HG03460 (cell line): ENCODE data around the gene NEK3.
"Not testable (repeated sequence)": the region's sequence is repeated elsewhere in the genome, so short reads cannot be mapped to it uniquely, and the experiment has no call there.

Experiments
- ATAC-seq: cut with Tn5 transposase; IDR thresholded peaks from one replicate; pipeline ENCODE4 v1.9.1; 2021; ENCODE audit not compliant: unreplicated experiment

The NEK3 gene

GRCh38 chr13:52170828-52171391 is 11.5 kb upstream of the NEK3 start:
- not testable (repeated sequence) for ATAC-seq

DNA sequence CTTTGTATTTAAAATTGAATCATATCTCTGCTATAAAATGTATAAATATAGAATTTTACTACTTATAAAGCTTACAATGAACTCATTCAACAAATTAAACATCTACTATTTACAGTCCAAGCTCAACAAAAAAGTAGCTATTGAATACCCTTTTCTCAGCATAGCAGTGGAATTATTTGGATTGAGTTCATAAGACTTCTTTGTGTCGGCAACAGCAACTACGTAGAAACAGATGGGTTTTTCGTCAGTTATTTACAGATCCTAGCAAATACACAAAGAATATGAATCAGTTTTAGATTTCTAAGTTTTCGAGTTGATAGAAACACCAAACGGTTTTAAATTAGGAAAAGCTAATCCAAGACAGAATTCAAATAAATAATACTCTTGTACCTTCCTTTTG is 10.4 kb upstream of the NEK3 start:
- ATAC-seq = no peak

DNA sequence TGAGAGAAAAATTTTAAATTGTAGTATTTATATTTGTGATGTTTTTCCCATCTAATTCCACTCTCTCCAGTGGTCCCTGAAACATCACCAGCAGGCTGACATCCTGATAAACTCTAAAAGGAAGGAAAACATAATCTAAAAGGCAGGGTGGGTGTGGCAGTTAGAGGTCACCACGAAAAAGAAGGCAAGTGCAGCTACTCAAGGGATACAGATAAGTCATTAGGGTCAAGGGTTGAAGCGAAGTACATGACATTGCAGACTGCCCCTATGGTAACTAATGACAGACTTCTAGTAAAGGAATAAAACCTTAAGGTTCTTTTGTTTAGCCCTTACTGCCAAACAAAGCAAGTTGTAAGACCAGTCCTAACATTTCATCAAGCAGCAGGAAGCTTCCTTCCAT is 6.0 kb upstream of the NEK3 start:
- no peak for ATAC-seq

- no peak for ATAC-seq
These were observed 5.6 kb upstream of the NEK3 start for GRCh38 chr13:52164989-52165388.

- ATAC-seq = not testable (repeated sequence)
These were observed 4.5 kb upstream of the NEK3 start for GRCh38 chr13:52163878-52164277.

- ATAC-seq = no peak
These were observed 3.1 kb upstream of the NEK3 start for GRCh38 chr13:52162279-52163101.

GRCh38 chr13:52161181-52161646 is 1.8 kb upstream of the NEK3 start:
- no peak for ATAC-seq

DNA sequence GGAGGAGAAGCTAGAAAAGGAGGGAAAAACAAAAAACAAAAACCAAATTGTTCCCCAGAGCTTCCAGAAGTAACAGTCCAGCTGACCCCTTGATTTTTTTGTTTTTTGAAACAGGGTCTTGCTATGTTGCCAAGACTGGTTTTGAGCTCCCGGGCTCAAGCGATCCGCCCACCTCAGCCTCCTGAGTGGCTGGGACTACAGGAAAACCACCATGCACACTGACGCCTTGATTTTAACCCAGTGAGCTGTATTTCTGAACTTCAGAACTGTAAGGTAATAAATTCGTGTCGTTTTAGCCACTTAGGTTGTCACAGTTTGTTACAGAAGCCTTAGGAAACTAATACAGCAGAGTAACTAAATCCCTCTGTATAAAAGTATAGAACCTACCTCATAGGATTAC is 1.1 kb upstream of the NEK3 start:
- ATAC-seq = no peak

DNA sequence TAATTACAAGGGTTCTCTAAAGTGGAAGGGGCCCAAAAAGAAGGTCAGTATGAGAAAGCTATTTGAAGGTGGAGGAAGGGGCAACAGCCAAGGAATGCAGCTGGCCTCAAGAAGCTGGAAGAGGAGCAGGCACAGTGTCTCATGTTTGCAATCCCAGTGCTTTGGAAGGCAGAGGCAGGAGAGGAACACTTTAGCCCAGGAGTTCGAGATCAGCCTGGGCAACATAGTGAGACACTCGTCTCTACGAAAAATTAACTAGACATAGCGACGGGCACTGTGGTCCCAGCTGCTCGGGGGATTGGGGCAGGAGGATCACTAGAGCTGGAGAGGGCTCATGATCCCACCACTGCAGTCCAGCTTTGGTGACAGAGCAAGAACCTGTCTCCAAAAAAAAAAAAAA is 656 bp upstream of the NEK3 start:
- ATAC-seq = no peak

- no peak for ATAC-seq
These were observed 703 bp downstream of the NEK3 start for GRCh38 chr13:52158629-52159158.

DNA sequence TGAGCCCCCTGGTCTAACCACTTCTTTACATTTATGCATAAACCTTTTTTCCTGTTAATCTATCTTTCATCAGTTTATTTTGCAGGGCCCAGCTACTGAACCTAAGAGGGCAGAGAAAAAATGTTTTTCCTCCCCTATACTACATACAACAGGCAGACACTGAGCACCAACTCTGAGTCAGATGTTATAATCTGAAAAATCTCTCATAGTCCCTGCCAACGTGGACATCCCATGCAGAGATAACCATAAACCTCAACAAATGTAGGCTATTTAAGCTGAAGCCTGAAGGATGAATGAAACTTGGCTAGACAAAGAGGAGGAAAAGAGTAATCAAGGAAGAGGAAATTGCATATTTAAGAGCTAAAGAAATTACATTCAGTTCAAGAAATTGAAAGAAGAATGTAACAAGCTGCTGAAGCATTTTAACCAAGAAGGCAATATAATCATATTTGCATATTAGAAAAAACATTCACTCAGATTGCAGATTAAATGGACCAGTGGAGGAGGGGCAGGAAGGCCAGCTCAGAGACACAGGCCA is 2.6 kb downstream of the NEK3 start:
- no peak for ATAC-seq

- no peak for ATAC-seq
These were observed 4.2 kb downstream of the NEK3 start for GRCh38 chr13:52155177-52155576.

GRCh38 chr13:52147225-52147624 is 12.2 kb downstream of the NEK3 start:
- ATAC-seq = no peak

DNA sequence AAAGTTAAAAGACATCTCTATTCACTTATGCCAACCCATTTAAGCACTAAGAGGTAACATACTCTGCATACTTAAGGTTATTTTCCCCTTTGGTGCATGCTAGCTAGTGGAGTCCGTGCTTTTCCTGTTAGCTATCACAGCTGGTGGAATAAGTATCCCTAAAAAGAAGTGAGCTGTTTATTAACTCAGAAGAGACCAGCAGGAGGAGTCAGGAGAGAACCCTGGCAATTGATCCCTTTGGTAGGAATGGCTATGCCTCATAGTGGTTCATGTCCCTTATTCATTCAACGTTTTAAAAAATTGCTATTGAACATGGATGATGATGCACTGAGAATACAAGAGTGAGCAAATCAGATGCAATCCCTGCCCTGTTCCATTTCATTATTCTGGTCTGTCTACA is 18.1 kb downstream of the NEK3 start:
- no peak for ATAC-seq

DNA sequence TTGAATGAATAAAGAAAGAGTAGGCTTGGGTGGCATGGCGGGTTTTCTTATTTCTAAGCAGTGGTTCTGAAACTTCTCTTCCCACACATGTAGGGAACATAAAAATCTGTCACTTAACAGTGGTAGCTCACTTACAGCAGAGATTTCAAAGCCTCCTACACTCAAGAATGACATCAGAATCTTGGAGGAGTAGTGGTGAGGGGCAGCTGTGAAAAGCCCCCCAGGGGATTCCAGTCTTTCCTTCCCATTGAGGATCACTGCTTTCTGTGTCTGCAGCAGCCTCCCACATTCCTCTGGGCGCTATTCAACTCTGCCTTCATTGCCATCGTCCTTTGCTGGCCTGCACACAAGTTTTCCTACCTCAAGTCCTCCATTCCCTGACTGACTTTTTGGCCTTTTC is 21.9 kb downstream of the NEK3 start:
- ATAC-seq = no peak

GRCh38 chr13:52136763-52137162 is 22.6 kb downstream of the NEK3 start:
- ATAC-seq = no peak

- ATAC-seq = no peak
These were observed 28.8 kb downstream of the NEK3 start for GRCh38 chr13:52130641-52131040.

DNA sequence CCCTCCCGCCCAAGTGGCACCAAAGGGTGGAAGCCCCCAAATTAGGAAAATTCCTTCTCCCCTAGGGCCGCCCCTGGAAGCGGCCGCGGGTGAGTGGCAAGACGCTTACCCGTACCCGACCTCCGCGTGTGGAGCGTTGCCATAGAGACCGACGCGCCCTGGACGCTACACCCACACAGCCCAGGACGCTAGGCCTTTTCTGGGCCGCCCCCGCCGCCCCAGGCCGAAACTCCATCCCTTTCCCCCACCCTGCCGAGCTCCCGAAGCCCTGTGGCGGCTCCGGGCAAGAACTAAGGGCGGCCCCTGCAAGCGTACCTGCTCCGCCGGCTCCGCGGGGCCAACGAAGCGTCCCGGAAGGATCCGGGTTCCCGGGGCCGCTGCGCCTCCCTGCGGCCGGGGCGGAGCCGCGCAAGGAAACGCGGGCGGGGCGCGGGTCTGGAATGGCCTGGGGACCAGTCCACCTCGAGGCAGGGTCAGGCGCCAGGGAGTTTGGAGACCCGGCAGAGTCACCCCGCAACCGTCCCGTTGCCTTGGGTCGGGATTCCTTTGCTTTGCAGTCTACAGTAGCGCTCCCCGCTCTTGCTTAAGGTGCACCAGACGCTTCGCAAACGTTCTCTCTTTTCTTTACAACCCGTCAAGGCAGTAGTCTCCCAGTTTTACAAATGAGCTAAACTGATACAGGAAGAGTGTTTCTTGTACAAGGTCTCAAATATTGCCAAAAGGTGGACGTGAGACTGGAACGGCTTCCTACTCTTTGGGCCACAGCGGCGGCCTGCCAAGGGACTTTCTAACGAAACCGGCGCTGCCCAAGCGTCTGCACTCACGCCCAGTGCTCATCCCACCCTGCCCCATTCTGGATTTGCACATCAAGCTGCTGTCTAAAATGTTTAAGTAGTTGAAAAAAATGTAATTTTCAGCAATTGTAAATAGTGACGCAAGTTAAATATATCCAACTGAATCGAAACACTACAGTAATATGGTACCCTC is 30.4 kb downstream of the NEK3 start, which contains the start of gene NEK5:
Gene NEK5 (minus strand): TSS at position 360 of the 987 bp plus-strand sequence. CDS start 1,591 bp downstream, outside the sequence.
- ATAC-seq = peak; percentile 75

- peak; percentile 52 for ATAC-seq
These were observed 31.4 kb downstream of the NEK3 start for GRCh38 chr13:52127783-52128702.

DNA sequence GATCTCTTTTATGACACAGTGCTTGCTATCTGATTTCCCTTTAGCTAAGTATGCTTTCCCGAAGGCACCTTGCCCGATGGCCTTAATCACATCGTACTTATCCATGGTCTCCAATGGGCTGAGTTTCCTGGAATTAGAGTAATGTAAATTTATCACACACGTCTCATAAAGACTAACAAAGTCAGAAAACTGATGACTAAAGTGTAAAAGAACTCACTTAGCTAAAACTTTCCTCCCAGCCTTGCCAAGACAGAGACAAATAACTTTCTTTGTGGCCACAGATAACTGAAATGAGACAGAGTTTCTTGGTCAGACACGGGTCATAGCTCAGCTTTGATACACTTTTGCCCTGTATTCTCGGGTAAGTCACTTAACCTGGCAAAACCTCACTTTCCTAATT is 32.0 kb downstream of the NEK3 start:
- ATAC-seq = peak; percentile 18
